ENCODE results near the gene PRRT1.

DNA sequence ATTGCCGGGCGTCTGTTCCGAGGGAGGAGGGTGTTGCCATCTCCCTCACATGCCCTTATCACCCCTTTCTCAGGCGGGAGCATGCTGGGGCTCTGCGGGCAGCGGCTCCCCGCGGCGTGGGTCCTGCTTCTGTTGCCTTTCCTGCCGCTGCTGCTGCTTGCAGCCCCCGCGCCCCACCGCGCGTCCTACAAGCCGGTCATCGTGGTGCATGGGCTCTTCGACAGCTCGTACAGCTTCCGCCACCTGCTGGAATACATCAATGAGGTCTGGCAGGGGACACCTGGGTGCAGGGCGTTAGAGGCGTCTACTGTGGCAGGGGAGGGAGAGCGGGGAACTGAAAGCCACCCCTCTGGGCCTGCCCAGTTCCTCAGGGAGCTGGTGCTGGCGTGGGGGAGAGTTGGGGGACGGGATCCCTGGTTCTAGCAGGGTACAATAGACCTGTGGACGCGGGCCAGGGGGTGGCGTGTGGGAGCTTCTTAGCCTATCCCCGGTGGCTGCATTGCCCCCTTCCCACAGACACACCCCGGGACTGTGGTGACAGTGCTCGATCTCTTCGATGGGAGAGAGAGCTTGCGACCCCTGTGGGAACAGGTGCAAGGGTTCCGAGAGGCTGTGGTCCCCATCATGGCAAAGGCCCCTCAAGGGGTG lies 2.9 kb upstream of the PRRT1 start:
- TF ChIP-seq POLR2A (IDR thresholded peaks at IDR 0.05; ENCODE audit: low read depth, low read length) (no peak), SPI1 (IDR thresholded peaks at IDR 0.05; ENCODE audit: low read depth, low read length) (peak; percentile 46), TAF1 (IDR thresholded peaks at IDR 0.05; ENCODE audit: low read depth, low read length) (no peak), POLR2AphosphoS5 (IDR thresholded peaks at IDR 0.05; ENCODE audit: low read depth, low read length) (no peak)
